ENCODE data around the gene WASF3.

DNA sequence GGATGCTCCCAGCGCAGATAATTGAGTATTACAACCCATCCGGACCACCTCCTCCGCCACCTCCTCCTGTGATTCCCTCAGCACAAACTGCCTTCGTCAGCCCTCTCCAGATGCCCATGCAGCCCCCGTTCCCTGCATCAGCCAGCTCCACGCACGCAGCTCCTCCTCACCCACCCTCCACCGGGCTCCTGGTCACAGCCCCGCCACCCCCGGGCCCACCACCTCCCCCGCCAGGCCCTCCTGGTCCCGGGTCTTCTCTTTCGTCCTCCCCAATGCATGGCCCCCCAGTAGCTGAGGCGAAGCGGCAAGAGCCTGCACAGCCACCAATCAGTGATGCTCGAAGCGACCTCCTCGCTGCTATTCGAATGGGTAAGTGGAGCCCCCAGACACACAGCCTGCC lies 125.1 kb downstream of the WASF3 start:
- no peak for TF ChIP-seq EP300 (IDR thresholded peaks at IDR 0.05; ENCODE audit: borderline replicate concordance)
- no peak for TF ChIP-seq TAF1 (IDR thresholded peaks at IDR 0.05; ENCODE audit: low read depth)
- TF ChIP-seq CREB1 (IDR thresholded peaks at IDR 0.05; ENCODE audit: low read depth), result no peak
- TF ChIP-seq, protein P1, sequence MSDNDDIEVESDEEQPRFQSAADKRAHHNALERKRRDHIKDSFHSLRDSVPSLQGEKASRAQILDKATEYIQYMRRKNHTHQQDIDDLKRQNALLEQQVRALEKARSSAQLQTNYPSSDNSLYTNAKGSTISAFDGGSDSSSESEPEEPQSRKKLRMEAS (IDR thresholded peaks at IDR 0.05), result no peak
- TF ChIP-seq RAD21 (IDR thresholded peaks at IDR 0.05; ENCODE audit: low read depth), result no peak
- TF ChIP-seq CEBPB (IDR thresholded peaks at IDR 0.05), result no peak
- no peak for TF ChIP-seq NFIC (IDR thresholded peaks at IDR 0.05)
- no peak for TF ChIP-seq ZBTB7A (IDR thresholded peaks at IDR 0.05; ENCODE audit: low read depth)
- TF ChIP-seq, protein P2, sequence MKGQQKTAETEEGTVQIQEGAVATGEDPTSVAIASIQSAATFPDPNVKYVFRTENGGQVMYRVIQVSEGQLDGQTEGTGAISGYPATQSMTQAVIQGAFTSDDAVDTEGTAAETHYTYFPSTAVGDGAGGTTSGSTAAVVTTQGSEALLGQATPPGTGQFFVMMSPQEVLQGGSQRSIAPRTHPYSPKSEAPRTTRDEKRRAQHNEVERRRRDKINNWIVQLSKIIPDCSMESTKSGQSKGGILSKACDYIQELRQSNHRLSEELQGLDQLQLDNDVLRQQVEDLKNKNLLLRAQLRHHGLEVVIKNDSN (IDR thresholded peaks at IDR 0.05), result no peak
- no peak for TF ChIP-seq TEAD4 (IDR thresholded peaks at IDR 0.05)
- TF ChIP-seq YY1 (IDR thresholded peaks at IDR 0.05; ENCODE audit: low read depth), result no peak
- no peak for TF ChIP-seq EGR1 (IDR thresholded peaks at IDR 0.05)
- TF ChIP-seq, protein P3, sequence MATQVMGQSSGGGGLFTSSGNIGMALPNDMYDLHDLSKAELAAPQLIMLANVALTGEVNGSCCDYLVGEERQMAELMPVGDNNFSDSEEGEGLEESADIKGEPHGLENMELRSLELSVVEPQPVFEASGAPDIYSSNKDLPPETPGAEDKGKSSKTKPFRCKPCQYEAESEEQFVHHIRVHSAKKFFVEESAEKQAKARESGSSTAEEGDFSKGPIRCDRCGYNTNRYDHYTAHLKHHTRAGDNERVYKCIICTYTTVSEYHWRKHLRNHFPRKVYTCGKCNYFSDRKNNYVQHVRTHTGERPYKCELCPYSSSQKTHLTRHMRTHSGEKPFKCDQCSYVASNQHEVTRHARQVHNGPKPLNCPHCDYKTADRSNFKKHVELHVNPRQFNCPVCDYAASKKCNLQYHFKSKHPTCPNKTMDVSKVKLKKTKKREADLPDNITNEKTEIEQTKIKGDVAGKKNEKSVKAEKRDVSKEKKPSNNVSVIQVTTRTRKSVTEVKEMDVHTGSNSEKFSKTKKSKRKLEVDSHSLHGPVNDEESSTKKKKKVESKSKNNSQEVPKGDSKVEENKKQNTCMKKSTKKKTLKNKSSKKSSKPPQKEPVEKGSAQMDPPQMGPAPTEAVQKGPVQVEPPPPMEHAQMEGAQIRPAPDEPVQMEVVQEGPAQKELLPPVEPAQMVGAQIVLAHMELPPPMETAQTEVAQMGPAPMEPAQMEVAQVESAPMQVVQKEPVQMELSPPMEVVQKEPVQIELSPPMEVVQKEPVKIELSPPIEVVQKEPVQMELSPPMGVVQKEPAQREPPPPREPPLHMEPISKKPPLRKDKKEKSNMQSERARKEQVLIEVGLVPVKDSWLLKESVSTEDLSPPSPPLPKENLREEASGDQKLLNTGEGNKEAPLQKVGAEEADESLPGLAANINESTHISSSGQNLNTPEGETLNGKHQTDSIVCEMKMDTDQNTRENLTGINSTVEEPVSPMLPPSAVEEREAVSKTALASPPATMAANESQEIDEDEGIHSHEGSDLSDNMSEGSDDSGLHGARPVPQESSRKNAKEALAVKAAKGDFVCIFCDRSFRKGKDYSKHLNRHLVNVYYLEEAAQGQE (IDR thresholded peaks at IDR 0.05; ENCODE audit: low read depth), result no peak
- no peak for TF ChIP-seq TCF12 (IDR thresholded peaks at IDR 0.05; ENCODE audit: low read depth)

All from Ishikawa (cell line).